ENCODE data around the gene GLIPR2. TPM values are rescaled to one million over a fixed set of nuclear protein-coding genes. Genes with fewer than 3 reads are reported as not detected.

Gene GLIPR2
- 27.7 and 46.0 TPM in 2 replicates for total RNA-seq

GRCh38 chr9:36136272-36136893, at the start of gene GLIPR2:
GLIPR2 (plus strand) TSS chr9:36136733; CDS start chr9:36136779, 46 bp downstream.

DNA sequence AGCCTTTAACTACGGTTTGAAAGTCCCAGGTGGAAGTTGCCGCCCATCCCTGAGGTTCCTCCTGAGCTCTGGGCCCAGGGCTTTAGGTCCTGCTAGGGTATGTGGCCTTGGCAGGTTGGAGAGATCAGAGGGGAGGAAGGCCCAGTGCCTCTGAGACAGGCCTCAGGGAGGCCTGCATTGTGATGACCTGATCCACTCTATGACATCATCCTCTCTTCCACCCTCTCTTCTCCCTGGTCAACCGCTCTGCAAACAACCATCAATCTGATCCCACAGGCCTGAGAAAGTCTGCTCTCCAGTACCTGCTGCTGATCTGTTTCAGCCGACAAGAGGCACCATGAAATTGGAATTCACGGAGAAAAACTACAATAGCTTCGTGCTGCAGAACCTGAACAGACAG, 32.6 kb downstream of the GLIPR2 start, which contains the start of gene CCIN:
CCIN (plus strand) TSS at position 223 of the 400 bp plus-strand sequence; CDS start at position 338, 115 bp downstream.

GRCh38 chr9:36190388-36191289, 54.1 kb downstream of the GLIPR2 start, which contains the start of gene CLTA:
CLTA (plus strand) TSS chr9:36190921; CDS start chr9:36191057, 136 bp downstream.

Other genes starting within 250 kb of the GLIPR2 start
- gene HRCT1, start 230.5 kb upstream of the GLIPR2 start, total RNA-seq, result 0.13 and 3.4 TPM in 2 replicates
- gene SPAAR, start 227.2 kb upstream of the GLIPR2 start, total RNA-seq, result 0.39 and 1.2 TPM in 2 replicates
- 0.39 TPM in 1 of 2 replicates, not detected in the other for gene OR2S2, start 178.6 kb upstream of the GLIPR2 start, total RNA-seq
- gene RECK, start 99.8 kb upstream of the GLIPR2 start, total RNA-seq, result 8.9 and 15.7 TPM in 2 replicates
- gene CCIN, start 32.7 kb downstream of the GLIPR2 start, total RNA-seq, result 0.78 TPM in 1 of 2 replicates, not detected in the other
- gene CLTA, start 54.2 kb downstream of the GLIPR2 start, total RNA-seq, result 255 and 279 TPM in 2 replicates
- 13.4 and 25.0 TPM in 2 replicates for gene GNE, start 121.7 kb downstream of the GLIPR2 start, total RNA-seq